Ovary (tissue), 9 donors: ENCODE measurements around the gene RIN2. TPM values are rescaled to one million over a fixed set of nuclear protein-coding genes. Genes with fewer than 3 reads are reported as not detected.

Experiments used
- DNase-seq, 5 donors: peaks; one replicate each; pipeline ENCODE4 v3.0.0-alpha.2; 2019 to 2020
- H3K27ac ChIP-seq, 2 donors: fragments of 200-600 bp; one replicate each; pipeline versions ENCODE4 v1.5.1 to v1.8.0; 2019 to 2022
- H3K27me3 ChIP-seq: fragments of 200-600 bp; one replicate; pipeline ENCODE4 v1.8.0; 2022
- H3K36me3 ChIP-seq: fragments of 200-600 bp; sonication (generic); one replicate; pipeline ENCODE4 v1.5.1; 2019
- H3K4me1 ChIP-seq: one replicate; pipeline ENCODE4 v1.8.1; 2013; ENCODE audit warnings: mild to moderate bottlenecking, moderate library complexity; ENCODE audit not compliant: insufficient read depth
- H3K4me3 ChIP-seq: fragments of 200-600 bp; sonication (generic); one replicate; pipeline ENCODE4 v1.5.1; 2017
- H3K9me3 ChIP-seq, 2 donors: fragments of 200-600 bp in 1 of 2; sonication (generic) in 1 of 2; one replicate each; pipeline versions ENCODE4 v1.5.1 to v1.8.1; 2013 to 2019; ENCODE audit warnings: mild to moderate bottlenecking in 1 of 2, moderate library complexity in 1 of 2
- EP300 ChIP-seq: sonication (generic); formaldehyde crosslinking; IDR thresholded peaks from one replicate; pipeline ENCODE4 v1.6.1; 2017; ENCODE audit warnings: antibody characterized with exemption
- POLR2A ChIP-seq: fragments of 450-650 bp; IDR thresholded peaks from one replicate; pipeline ENCODE4 v1.6.1; 2017; ENCODE audit warnings: antibody characterized with exemption, mild to moderate bottlenecking, moderate library complexity
- intact Hi-C, 4 donors: fragments of 100-400 bp; cut with DNase I; formaldehyde crosslinking; loops; one replicate each; pipeline versions ENCODE4 v1.11.0 to v1.15.1; 2022 to 2023
- polyA plus RNA-seq, 2 donors: library from polyadenylated mRNA; stranded (reverse); fragments of 200-250 nt in 1 of 2; fragments of 350-450 nt in 1 of 2; fragmentation: Illumina TruSeq in 1 of 2; extraction: RNeasy Lipid Tissue Mini Kit (QIAGEN cat#74804) in 1 of 2; gene quantifications; one replicate each; pipeline ENCODE4 v1.2.3, GENCODE V29; 2013 to 2014
- total RNA-seq, 7 donors: library from RNA; depleted of rRNA in 2 of 7; stranded (reverse); fragments of >200 nt in 2 of 7; fragmentation: NEBNext Ultra II Directional in 3 of 7; extraction: Animal tissue kit (Norgen Biotek cat#: 25700) in 3 of 7; gene quantifications; one replicate each; pipeline versions ENCODE4 v1.1.0 to v1.2.4, GENCODE V29; 2016 to 2023
- TF ChIP-seq, protein P1 (sequence below), 3 donors: fragments of 450-650 bp in 2 of 3; fragments of 200-600 bp in 1 of 3; IDR thresholded peaks; one replicate each; pipeline versions ENCODE4 v1.5.1 to v1.8.0; 2016 to 2022; ENCODE audit warnings: antibody characterized with exemption in 3 of 3, mild to moderate bottlenecking in 1 of 3
- donor health status: DM: no; HTN: no; CAD: no; lungs with moderate emphysema.
- donor health status: DM: no; HTN: no; CAD: no.
- donor health status: Bipolar disorder and iron deficiency.
- donor health status: DM: yes; HTN: yes; CAD: no.
- donor health status: DM: no; HTN: no; CAD: no.
- donor health status: DM: yes; HTN: yes; CAD: no.

Gene RIN2
- total and polyA plus RNA-seq, 9 donors, result 17.5 to 66.4 (median 43.1) TPM

DNA sequence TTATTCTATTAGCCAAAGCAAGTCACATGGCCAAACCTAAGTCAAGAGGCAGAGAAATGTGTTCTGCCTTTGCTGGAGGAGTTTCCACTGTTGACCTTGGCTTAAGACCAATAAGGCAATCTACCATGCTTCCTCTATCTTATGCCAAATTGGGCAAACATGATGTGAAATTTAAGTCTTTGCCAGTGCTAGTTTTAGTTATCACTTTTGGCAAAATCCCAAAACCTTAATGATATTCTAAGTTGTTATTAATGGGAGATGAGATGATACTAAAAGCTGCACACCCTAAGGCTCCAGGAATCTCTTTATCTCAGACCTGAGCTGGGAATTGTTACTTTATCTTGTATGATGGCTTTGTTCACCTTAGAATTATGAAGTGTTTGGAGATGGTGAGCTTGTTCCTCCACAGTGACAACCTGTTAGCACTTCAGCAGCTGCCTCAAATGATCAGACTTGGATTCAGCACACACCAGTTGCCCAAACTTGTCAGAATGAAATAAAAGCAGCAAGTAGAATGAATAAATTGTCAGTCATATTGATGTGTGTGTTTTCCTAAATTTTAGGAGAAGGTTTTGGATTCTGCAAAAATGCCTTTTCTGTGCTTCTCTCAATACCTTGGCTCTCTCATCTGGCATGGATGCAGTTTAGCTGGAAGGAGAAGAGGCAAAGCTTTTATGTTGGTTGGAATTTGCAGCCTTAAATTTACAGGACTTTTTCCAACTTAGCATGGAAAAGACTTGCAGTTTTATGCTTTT is 49.3 kb downstream of the RIN2 start:
- H3K4me3 ChIP-seq, result no peak overlapping the region
- TF ChIP-seq, protein P1, sequence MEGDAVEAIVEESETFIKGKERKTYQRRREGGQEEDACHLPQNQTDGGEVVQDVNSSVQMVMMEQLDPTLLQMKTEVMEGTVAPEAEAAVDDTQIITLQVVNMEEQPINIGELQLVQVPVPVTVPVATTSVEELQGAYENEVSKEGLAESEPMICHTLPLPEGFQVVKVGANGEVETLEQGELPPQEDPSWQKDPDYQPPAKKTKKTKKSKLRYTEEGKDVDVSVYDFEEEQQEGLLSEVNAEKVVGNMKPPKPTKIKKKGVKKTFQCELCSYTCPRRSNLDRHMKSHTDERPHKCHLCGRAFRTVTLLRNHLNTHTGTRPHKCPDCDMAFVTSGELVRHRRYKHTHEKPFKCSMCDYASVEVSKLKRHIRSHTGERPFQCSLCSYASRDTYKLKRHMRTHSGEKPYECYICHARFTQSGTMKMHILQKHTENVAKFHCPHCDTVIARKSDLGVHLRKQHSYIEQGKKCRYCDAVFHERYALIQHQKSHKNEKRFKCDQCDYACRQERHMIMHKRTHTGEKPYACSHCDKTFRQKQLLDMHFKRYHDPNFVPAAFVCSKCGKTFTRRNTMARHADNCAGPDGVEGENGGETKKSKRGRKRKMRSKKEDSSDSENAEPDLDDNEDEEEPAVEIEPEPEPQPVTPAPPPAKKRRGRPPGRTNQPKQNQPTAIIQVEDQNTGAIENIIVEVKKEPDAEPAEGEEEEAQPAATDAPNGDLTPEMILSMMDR (IDR thresholded peaks at IDR 0.05), result no peak
- TF ChIP-seq POLR2A, result no peak
- no peak for TF ChIP-seq EP300
- DNase-seq, result no peak
- intact Hi-C loops, result no loop called here
- H3K9me3 ChIP-seq, result no peaks in the 10 kb centered on the region
- H3K27me3 ChIP-seq, result no peaks in the 10 kb centered on the region
- H3K36me3 ChIP-seq, result no peaks in the 10 kb centered on the region
- H3K4me1 ChIP-seq, result peaks cover 10% of the 10 kb centered on the region
- no peak overlapping the region for H3K27ac ChIP-seq
